Measurements from ENCODE around the gene AKT1S1.

The AKT1S1 gene

GRCh38 chr19:49924004-49924880 is 47.1 kb upstream of the AKT1S1 start (continued):
- TF ChIP-seq REST (tag by site-specific recombination; IDR thresholded peaks at IDR 0.05): no peak
- no peak for TF ChIP-seq ZNF324 (tag by site-specific recombination; IDR thresholded peaks at IDR 0.05)
- no peak for TF ChIP-seq BCL11B (tag by site-specific recombination; IDR thresholded peaks at IDR 0.05; ENCODE audit: low read depth)
- TF ChIP-seq, protein P1, sequence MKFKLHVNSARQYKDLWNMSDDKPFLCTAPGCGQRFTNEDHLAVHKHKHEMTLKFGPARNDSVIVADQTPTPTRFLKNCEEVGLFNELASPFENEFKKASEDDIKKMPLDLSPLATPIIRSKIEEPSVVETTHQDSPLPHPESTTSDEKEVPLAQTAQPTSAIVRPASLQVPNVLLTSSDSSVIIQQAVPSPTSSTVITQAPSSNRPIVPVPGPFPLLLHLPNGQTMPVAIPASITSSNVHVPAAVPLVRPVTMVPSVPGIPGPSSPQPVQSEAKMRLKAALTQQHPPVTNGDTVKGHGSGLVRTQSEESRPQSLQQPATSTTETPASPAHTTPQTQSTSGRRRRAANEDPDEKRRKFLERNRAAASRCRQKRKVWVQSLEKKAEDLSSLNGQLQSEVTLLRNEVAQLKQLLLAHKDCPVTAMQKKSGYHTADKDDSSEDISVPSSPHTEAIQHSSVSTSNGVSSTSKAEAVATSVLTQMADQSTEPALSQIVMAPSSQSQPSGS (tag by site-specific recombination; IDR thresholded peaks at IDR 0.05; ENCODE audit: low read depth): no peak
- TF ChIP-seq, protein P2, sequence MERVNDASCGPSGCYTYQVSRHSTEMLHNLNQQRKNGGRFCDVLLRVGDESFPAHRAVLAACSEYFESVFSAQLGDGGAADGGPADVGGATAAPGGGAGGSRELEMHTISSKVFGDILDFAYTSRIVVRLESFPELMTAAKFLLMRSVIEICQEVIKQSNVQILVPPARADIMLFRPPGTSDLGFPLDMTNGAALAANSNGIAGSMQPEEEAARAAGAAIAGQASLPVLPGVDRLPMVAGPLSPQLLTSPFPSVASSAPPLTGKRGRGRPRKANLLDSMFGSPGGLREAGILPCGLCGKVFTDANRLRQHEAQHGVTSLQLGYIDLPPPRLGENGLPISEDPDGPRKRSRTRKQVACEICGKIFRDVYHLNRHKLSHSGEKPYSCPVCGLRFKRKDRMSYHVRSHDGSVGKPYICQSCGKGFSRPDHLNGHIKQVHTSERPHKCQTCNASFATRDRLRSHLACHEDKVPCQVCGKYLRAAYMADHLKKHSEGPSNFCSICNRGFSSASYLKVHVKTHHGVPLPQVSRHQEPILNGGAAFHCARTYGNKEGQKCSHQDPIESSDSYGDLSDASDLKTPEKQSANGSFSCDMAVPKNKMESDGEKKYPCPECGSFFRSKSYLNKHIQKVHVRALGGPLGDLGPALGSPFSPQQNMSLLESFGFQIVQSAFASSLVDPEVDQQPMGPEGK (tag by site-specific recombination; IDR thresholded peaks at IDR 0.05): peak; percentile 74; the same call in 1 of the 2 replicates
- peak; percentile 50; the same call in 1 of the 2 replicates for TF ChIP-seq ZSCAN16 (tag by site-specific recombination; IDR thresholded peaks at IDR 0.05)
- TF ChIP-seq, protein P3, sequence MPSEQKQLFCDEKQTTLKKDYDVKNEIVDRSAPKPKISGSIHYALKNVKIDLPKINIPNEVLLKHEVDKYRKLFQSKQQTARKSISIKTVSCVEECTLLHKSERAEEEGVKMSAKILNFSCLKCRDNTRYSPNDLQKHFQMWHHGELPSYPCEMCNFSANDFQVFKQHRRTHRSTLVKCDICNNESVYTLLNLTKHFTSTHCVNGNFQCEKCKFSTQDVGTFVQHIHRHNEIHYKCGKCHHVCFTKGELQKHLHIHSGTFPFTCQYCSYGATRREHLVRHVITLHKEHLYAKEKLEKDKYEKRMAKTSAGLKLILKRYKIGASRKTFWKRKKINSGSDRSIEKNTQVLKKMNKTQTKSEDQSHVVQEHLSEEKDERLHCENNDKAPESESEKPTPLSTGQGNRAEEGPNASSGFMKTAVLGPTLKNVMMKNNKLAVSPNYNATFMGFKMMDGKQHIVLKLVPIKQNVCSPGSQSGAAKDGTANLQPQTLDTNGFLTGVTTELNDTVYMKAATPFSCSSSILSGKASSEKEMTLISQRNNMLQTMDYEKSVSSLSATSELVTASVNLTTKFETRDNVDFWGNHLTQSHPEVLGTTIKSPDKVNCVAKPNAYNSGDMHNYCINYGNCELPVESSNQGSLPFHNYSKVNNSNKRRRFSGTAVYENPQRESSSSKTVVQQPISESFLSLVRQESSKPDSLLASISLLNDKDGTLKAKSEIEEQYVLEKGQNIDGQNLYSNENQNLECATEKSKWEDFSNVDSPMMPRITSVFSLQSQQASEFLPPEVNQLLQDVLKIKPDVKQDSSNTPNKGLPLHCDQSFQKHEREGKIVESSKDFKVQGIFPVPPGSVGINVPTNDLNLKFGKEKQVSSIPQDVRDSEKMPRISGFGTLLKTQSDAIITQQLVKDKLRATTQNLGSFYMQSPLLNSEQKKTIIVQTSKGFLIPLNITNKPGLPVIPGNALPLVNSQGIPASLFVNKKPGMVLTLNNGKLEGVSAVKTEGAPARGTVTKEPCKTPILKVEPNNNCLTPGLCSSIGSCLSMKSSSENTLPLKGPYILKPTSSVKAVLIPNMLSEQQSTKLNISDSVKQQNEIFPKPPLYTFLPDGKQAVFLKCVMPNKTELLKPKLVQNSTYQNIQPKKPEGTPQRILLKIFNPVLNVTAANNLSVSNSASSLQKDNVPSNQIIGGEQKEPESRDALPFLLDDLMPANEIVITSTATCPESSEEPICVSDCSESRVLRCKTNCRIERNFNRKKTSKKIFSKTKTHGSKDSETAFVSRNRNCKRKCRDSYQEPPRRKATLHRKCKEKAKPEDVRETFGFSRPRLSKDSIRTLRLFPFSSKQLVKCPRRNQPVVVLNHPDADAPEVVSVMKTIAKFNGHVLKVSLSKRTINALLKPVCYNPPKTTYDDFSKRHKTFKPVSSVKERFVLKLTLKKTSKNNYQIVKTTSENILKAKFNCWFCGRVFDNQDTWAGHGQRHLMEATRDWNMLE (tag by site-specific recombination; conservative IDR thresholded peaks at IDR 0.05; ENCODE audit: low read depth): peak; percentile 24; the same call in 1 of the 2 replicates
- TF ChIP-seq ZNF16 (tag by site-specific recombination; IDR thresholded peaks at IDR 0.05; ENCODE audit: low read depth): no peak
- TF ChIP-seq ZNF488 (tag by site-specific recombination; IDR thresholded peaks at IDR 0.05): no peak
- TF ChIP-seq TRIM28 (IDR thresholded peaks at IDR 0.05; ENCODE audit: borderline replicate concordance, low read length): no peak
- TF ChIP-seq ZNF433 (tag by site-specific recombination; IDR thresholded peaks at IDR 0.05; ENCODE audit: low read depth): no peak
- no peak for TF ChIP-seq ZFP41 (tag by site-specific recombination; IDR thresholded peaks at IDR 0.05; ENCODE audit: borderline replicate concordance)
- TF ChIP-seq PRDM2 (tag by site-specific recombination; IDR thresholded peaks at IDR 0.05; ENCODE audit: borderline replicate concordance): no peak
- no peak for TF ChIP-seq ZNF311 (tag by site-specific recombination; IDR thresholded peaks at IDR 0.05; ENCODE audit: borderline replicate concordance)
- TF ChIP-seq, protein P4, sequence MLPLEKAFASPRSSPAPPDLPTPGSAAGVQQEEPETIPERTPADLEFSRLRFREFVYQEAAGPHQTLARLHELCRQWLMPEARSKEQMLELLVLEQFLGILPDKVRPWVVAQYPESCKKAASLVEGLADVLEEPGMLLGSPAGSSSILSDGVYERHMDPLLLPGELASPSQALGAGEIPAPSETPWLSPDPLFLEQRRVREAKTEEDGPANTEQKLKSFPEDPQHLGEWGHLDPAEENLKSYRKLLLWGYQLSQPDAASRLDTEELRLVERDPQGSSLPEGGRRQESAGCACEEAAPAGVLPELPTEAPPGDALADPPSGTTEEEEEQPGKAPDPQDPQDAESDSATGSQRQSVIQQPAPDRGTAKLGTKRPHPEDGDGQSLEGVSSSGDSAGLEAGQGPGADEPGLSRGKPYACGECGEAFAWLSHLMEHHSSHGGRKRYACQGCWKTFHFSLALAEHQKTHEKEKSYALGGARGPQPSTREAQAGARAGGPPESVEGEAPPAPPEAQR (tag by site-specific recombination; IDR thresholded peaks at IDR 0.05): peak; percentile 83; the same call in 1 of the 2 replicates
- TF ChIP-seq ZNF610 (tag by site-specific recombination; IDR thresholded peaks at IDR 0.05; ENCODE audit: borderline replicate concordance): no peak
